BE2C (cell line): ENCODE data around the gene SPIRE1.
"Not testable (repeated sequence)": the region's sequence is repeated elsewhere in the genome, so short reads cannot be mapped to it uniquely, and the experiment has no call there.

Source experiments
- DNase-seq: peaks from one replicate; pipeline ENCODE4 v3.0.0-alpha.2; 2020
- H3K27me3 ChIP-seq: fragments of 250-450 bp; sonication (Bioruptor Pico); 2 replicates; pipeline ENCODE4 v1.5.1; 2020; ENCODE audit warnings: mild to moderate bottlenecking
- H3K36me3 ChIP-seq: fragments of 250-450 bp; sonication (Bioruptor Pico); 2 replicates; pipeline ENCODE4 v1.5.1; 2020; ENCODE audit warnings: mild to moderate bottlenecking
- H3K4me1 ChIP-seq: fragments of 250-450 bp; sonication (Bioruptor Pico); 2 replicates; pipeline ENCODE4 v1.5.1; 2020
- H3K4me3 ChIP-seq: 2 replicates; pipeline ENCODE4 v1.5.1; 2011; ENCODE audit warnings: low read depth, low read length
- H3K9me3 ChIP-seq: fragments of 250-450 bp; sonication (Bioruptor Pico); 2 replicates; pipeline ENCODE4 v1.5.1; 2020
- TF ChIP-seq, protein P1 (sequence below): IDR thresholded peaks from 2 replicates; pipeline ENCODE4 v1.5.1; 2012; ENCODE audit warnings: mild to moderate bottlenecking, low read depth, low read length

SPIRE1 gene

DNA sequence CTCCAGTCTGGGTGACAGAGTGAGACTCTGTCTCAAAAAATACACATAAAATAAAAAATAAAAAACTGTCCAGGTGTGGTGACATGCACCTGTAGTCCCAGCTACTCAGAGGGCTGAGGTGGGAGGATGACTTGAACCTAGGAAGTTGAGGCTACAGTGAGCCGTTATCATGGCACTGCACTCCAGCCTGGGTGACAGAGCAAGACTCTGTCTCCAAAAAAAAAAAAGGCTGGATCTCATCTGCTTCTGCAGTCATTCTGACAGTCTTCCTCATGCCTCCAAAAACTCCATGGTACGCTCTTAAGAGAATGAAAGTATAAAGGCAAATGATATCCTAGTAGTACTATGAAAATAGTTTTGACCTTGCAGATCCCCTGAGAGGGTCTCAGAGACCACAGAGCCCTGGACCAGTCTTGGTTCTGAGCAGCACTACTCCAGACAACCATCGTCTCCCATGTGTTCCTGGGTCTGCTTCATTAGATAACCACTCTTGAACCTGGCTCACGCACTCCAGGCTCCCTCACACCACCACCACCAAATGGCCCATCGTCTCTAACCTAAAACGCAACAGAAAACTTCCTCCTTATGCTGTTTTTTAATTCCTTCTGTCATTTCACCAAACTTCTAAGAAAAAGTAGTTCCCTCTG is 26.0 kb downstream of the SPIRE1 start:
- Histone ChIP-seq H3K36me3 (no peaks in the 10 kb centered on the region), H3K9me3 (no peaks in the 10 kb centered on the region), H3K4me3 (no peak overlapping the region), H3K27me3 (no peaks in the 10 kb centered on the region), H3K4me1 (no peaks in the 10 kb centered on the region)
- no peak for DNase-seq
- TF ChIP-seq, protein P1, sequence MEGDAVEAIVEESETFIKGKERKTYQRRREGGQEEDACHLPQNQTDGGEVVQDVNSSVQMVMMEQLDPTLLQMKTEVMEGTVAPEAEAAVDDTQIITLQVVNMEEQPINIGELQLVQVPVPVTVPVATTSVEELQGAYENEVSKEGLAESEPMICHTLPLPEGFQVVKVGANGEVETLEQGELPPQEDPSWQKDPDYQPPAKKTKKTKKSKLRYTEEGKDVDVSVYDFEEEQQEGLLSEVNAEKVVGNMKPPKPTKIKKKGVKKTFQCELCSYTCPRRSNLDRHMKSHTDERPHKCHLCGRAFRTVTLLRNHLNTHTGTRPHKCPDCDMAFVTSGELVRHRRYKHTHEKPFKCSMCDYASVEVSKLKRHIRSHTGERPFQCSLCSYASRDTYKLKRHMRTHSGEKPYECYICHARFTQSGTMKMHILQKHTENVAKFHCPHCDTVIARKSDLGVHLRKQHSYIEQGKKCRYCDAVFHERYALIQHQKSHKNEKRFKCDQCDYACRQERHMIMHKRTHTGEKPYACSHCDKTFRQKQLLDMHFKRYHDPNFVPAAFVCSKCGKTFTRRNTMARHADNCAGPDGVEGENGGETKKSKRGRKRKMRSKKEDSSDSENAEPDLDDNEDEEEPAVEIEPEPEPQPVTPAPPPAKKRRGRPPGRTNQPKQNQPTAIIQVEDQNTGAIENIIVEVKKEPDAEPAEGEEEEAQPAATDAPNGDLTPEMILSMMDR, result no peak

DNA sequence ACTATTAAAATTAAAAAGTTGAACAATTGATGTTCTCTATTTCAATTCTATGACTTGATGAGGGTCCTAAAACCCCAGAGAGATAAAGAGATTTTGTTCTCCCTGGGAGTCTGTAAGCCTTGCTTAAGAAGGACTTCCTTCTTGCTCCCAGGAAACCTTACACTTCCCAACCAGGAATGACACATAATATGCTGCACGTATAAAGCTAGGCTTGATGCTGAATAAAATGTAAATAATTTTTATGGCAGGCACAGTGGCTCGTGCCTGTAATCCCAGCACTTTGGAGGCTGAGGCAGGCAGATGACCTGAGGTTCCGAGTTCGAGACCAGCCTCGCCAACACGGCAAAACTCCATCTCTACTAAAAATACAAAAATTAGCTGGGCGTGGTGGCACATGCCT is 27.8 kb downstream of the SPIRE1 start:
- Histone ChIP-seq H3K4me3 (no peak overlapping the region), H3K27me3 (no peaks in the 10 kb centered on the region), H3K36me3 (no peaks in the 10 kb centered on the region), H3K4me1 (no peaks in the 10 kb centered on the region), H3K9me3 (no peaks in the 10 kb centered on the region)
- no peak for DNase-seq
- TF ChIP-seq, protein P1, result no peak

DNA sequence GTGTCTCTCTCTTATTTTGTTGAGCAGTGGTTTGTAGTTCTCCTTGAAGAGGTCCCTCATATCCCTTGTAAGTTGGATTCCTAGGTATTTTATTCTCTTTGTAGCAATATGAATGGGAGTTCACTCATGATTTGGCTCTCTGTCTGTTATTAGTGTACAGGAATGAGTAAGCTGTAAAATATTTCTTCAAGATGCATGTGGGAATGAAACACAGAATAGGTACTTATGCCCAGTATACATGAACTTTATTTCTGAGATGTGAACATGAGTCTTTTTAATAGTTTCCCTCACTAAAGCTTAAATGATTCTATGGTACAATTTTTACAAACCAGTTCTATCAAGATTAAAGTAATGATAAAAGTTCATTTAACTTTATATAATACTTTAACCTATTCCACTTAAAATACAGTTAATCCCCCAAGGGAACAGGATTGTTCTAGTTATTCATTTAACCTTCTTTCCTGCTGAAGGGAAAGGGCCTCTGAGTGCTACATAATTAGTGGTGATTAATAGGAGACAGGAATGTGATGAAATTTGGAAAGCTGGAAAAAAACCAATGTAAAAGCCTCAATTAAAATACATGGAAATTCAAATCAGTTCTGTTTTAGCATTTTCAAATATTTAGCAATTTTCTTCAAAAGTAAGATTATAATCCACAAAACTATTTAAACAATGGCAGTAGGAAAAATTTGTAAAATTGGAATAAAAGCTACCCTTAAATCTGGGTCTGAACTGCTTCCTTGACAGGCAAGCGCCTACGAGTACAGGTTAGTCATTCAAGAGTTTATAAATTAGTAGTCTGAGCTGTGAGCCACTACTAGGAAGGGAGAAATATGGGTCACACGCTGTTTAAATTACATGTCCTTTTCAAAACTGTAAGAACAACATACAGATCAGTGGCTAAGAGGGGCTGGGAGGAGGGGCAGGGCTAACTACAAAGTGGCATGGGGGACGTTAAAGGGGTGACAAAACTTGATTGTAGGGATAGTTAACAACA is 28.9 kb downstream of the SPIRE1 start:
- no peaks in the 10 kb centered on the region for H3K27me3 ChIP-seq
- TF ChIP-seq, protein P1, result no peak

DNA sequence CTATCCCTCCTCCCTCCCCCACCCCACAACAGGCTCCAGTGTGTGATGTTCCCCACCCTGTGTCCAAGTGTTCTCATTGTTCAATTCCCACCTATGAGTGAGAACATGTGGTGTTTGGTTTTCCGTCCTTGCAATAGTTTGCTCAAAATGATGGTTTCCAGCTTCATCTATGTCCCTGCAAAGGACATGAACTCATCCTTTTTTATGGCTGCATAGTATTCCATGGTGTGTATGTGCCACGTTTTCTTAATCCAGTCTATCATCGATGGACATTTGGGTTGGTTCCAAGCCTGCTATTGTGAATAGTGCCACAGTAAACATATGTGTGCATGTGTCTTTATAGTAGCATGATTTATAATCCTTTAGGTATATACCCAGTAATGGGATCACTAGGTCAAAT is 30.7 kb downstream of the SPIRE1 start:
- H3K27me3 ChIP-seq, H3K9me3 ChIP-seq, H3K4me3 ChIP-seq, H3K36me3 ChIP-seq, DNase-seq, H3K4me1 ChIP-seq: not testable (repeated sequence)

More for the DNA sequence above, 28.9 kb downstream of the SPIRE1 start:
- DNase-seq, result no peak
- Histone ChIP-seq H3K4me3 (no peak overlapping the region), H3K4me1 (no peaks in the 10 kb centered on the region), H3K9me3 (no peaks in the 10 kb centered on the region), H3K36me3 (no peaks in the 10 kb centered on the region)

DNA sequence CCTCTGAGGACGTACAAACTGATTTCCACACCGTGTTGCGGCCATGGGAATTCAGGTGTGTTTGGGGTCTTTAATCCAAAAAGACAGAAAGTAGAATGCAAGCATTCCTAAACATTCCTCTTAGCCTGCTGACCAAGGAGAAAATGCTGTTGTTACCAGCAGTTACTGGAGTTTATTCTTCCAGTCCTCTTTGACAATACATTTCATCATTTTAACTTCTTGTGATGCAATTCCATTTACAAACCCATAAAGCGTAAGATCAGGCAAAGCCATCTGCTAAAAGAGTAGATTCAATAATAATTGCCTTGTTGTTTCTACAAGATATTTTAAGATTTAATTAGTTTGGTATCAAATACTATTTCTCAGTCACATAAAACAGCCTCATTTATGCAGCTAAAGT is 32.7 kb downstream of the SPIRE1 start:
- no peaks in the 10 kb centered on the region for H3K9me3 ChIP-seq
- TF ChIP-seq, protein P1, result no peak
- H3K4me3 ChIP-seq, result no peak overlapping the region
- no peaks in the 10 kb centered on the region for H3K4me1 ChIP-seq
- no peaks in the 10 kb centered on the region for H3K27me3 ChIP-seq
- H3K36me3 ChIP-seq, result no peaks in the 10 kb centered on the region
- DNase-seq, result no peak

DNA sequence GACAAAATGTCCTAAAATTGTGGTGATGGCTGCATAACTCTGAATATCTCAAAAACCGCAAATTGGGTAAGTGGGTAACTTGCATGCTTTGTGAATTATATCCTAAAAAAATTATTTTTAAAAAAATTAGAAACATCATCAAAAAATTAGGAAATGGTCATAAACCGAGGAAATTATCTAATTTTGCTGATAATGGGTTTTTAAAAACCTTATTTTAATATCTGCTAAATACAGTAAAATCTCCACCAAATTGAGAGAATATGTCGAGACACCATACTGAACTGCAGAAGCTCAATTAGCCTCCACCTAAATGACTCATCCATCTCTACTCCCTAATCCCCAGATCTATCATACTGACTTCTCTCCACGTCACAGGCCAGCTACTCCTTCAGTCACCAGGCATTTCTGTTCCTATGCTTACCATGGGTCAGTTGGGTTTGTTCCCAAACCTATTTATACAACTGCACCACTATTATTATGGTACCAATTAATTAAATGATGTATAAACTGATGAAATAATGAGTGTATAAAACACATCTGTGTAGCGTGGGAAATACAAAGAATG is 36.1 kb downstream of the SPIRE1 start:
- Histone ChIP-seq H3K9me3 (no peaks in the 10 kb centered on the region), H3K27me3 (no peaks in the 10 kb centered on the region), H3K4me1 (no peaks in the 10 kb centered on the region), H3K4me3 (no peak overlapping the region), H3K36me3 (no peaks in the 10 kb centered on the region)
- DNase-seq, result no peak
- TF ChIP-seq, protein P1, result no peak
